ENCODE measurements around the gene SMIM23. TPM values are rescaled to one million over a fixed set of nuclear protein-coding genes. Genes with fewer than 3 reads are reported as not detected.

SMIM23 gene
- total RNA-seq, 4 donors from 2014 or later: not detected

DNA sequence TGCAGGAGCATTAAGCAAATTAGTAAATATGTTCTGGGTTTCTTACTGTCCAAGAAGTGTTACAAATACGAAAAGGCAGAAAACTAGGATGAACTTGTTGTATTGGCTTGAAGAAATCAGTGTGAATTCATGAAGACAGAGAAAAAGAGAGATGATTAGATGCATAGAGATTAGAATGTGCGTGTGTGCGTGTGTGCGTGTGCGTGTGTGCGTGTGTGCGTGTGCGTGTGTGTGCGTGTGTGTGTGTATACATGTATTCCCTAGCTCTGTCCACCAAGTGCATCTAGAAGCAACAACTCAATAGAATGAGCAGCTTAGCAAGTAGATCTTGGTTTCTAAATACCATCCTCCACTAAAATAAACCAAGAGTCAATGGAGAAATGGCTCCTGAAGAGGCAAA is 41.5 kb downstream of the SMIM23 start:
- H3K4me3 ChIP-seq: no peak overlapping the region
- no peaks in the 10 kb centered on the region for H3K4me1 ChIP-seq
- intact Hi-C loops (cut with DNase I; ENCODE audit: low total_unique reads): no loop called here
- H3K27ac ChIP-seq: no peak overlapping the region
- H3K9me3 ChIP-seq: no peaks in the 10 kb centered on the region
- no peaks in the 10 kb centered on the region for H3K36me3 ChIP-seq
- no peak for DNase-seq
- TF ChIP-seq, protein P1, sequence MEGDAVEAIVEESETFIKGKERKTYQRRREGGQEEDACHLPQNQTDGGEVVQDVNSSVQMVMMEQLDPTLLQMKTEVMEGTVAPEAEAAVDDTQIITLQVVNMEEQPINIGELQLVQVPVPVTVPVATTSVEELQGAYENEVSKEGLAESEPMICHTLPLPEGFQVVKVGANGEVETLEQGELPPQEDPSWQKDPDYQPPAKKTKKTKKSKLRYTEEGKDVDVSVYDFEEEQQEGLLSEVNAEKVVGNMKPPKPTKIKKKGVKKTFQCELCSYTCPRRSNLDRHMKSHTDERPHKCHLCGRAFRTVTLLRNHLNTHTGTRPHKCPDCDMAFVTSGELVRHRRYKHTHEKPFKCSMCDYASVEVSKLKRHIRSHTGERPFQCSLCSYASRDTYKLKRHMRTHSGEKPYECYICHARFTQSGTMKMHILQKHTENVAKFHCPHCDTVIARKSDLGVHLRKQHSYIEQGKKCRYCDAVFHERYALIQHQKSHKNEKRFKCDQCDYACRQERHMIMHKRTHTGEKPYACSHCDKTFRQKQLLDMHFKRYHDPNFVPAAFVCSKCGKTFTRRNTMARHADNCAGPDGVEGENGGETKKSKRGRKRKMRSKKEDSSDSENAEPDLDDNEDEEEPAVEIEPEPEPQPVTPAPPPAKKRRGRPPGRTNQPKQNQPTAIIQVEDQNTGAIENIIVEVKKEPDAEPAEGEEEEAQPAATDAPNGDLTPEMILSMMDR (IDR thresholded peaks at IDR 0.05): no peak
- TF ChIP-seq POLR2A (IDR thresholded peaks at IDR 0.05): no peak
- H3K27me3 ChIP-seq: no peaks in the 10 kb centered on the region

DNA sequence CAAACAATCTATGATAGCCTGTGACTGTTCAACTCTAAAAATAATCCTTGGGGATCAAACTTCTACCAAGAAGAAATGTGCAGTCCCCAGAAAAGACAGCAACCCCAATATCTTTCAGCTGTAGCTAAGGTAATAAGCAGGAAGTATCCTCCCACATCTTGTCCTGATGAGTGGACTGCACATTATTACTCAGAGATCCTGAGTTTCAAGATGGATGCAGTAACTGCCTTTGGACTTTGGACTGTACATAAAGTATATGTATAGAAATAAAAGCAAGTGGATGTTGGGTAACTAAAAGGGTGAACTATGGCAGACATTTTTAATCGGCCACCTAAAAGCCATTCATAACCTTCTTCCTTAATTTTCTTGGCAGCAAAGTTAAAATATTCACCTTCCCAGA is 45.1 kb downstream of the SMIM23 start:
- intact Hi-C loops (cut with DNase I; ENCODE audit: low total_unique reads): no loop called here
- Histone ChIP-seq H3K9me3 (no peaks in the 10 kb centered on the region), H3K4me3 (no peak overlapping the region), H3K27ac (no peak overlapping the region), H3K36me3 (no peaks in the 10 kb centered on the region), H3K4me1 (no peaks in the 10 kb centered on the region), H3K27me3 (no peaks in the 10 kb centered on the region)
- DNase-seq: no peak
- TF ChIP-seq, protein P1 (IDR thresholded peaks at IDR 0.05): no peak
- TF ChIP-seq POLR2A (IDR thresholded peaks at IDR 0.05): no peak

DNA sequence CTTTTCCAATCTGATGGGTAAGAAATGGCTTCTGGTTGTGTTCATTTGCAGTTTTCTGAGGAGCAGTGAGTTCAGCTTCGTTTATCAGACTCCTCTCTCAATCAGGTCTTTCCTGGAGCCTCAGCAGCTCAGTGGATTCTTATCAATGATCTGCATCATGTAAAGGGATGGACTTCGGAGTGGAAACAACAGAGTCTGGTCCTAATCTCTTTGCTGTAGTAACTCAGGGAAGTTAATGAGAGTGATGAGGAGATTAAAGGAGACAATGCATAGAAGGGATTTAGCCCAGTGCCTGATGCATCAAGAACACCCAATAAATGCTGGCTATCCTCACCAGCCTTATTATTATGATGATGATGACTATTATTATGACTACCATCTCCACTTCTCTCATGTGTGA is 47.2 kb downstream of the SMIM23 start:
- Histone ChIP-seq H3K36me3 (no peaks in the 10 kb centered on the region), H3K27ac (no peak overlapping the region), H3K4me1 (no peaks in the 10 kb centered on the region), H3K27me3 (no peaks in the 10 kb centered on the region), H3K9me3 (no peaks in the 10 kb centered on the region), H3K4me3 (no peak overlapping the region)
- no peak for TF ChIP-seq POLR2A (IDR thresholded peaks at IDR 0.05)
- TF ChIP-seq, protein P1 (IDR thresholded peaks at IDR 0.05): no peak
- DNase-seq: no peak
- intact Hi-C loops (cut with DNase I; ENCODE audit: low total_unique reads): no loop called here

DNA sequence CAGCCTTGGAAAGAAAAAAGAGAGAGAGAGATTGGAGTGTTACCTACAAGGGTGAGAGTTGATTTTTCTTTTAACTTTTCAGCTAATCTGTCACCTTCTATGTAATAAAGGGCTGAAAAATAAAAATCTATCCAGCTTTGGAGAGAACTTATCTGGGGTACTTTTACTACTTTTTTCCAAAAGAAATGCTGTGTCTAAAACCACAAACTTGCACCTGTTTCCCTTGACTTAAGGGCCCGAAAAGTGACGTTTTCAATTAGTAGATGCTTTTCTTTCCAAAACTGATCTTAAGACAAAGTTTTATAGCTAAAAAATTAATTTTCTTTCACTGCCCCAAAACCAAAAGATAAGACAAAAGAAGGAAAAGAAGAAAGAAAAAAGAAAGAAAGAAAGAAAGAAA is 48.8 kb downstream of the SMIM23 start:
- no peaks in the 10 kb centered on the region for H3K4me1 ChIP-seq
- no peak overlapping the region for H3K4me3 ChIP-seq
- no peak overlapping the region for H3K27ac ChIP-seq
- no peaks in the 10 kb centered on the region for H3K9me3 ChIP-seq
- DNase-seq: no peak
- TF ChIP-seq, protein P1 (IDR thresholded peaks at IDR 0.05): no peak
- no peak for TF ChIP-seq POLR2A (IDR thresholded peaks at IDR 0.05)
- intact Hi-C loops (cut with DNase I; ENCODE audit: low total_unique reads): no loop called here
- no peaks in the 10 kb centered on the region for H3K27me3 ChIP-seq
- no peaks in the 10 kb centered on the region for H3K36me3 ChIP-seq

DNA sequence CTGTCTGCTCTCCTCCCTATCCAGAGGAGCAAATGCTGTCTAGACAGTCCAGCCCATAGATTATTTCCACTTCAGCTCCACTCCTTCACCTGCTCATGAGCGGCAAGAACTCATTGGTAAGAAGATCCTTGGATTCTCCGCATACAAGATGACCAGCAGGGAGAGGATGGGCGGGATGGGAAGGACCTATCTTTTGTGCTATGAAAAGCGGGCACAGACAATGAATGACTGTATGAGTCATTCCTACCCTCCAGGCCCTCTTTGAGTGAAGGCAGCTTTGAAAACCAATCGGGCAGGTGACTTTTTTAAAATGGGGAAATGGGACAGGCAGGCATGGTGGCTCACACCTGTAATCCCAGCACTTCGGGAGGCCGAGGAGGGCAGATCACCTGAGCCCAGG is 49.4 kb downstream of the SMIM23 start:
- Histone ChIP-seq H3K9me3 (no peaks in the 10 kb centered on the region), H3K27ac (no peak overlapping the region), H3K36me3 (no peaks in the 10 kb centered on the region), H3K27me3 (no peaks in the 10 kb centered on the region), H3K4me1 (no peaks in the 10 kb centered on the region), H3K4me3 (no peak overlapping the region)
- TF ChIP-seq, protein P1 (IDR thresholded peaks at IDR 0.05): no peak
- no peak for TF ChIP-seq POLR2A (IDR thresholded peaks at IDR 0.05)
- intact Hi-C loops (cut with DNase I; ENCODE audit: low total_unique reads): no loop called here
- no peak for DNase-seq
